ENCODE measurements around the gene S100A9. TPM values are rescaled to one million over a fixed set of nuclear protein-coding genes. Genes with fewer than 3 reads are reported as not detected.

Gene S100A9
- total and polyA plus RNA-seq, 2 of the 8 experiments (the other 6 are each of a cell fraction or from before 2014, with no cell fraction given), result not detected

- Histone ChIP-seq H4K20me1 (replicated peaks in 1 of 2; ENCODE audit: control insufficient read depth in 1 of 2, insufficient read depth in 2 of 2, low read length in 2 of 2) (no peaks in the 10 kb centered on the region), H3K4me2 (ENCODE audit: insufficient read depth in 1 of 2, low read depth in 2 of 2, low read length in 2 of 2) (no peak overlapping the region), H4K91ac (replicated peaks; ENCODE audit: insufficient read length, low read length) (no peak overlapping the region), H3K18ac (ENCODE audit: extremely low read depth, low read length) (no peak overlapping the region), H2BK5ac (ENCODE audit: low read depth, low read length) (no peak overlapping the region), H3K14ac (ENCODE audit: insufficient read length) (no peak overlapping the region), H2BK12ac (ENCODE audit: low read depth, low read length) (no peak overlapping the region), H2BK15ac (ENCODE audit: low read length) (no peak overlapping the region), H3K79me2 (ENCODE audit: control insufficient read depth in 1 of 2, insufficient read depth in 2 of 2, low read length in 2 of 2) (no peaks in the 10 kb centered on the region), H4K8ac (ENCODE audit: extremely low read depth, insufficient read depth, low read length) (no peak overlapping the region), H3K4ac (replicated peaks; ENCODE audit: insufficient read length, low read depth, low read length) (no peak overlapping the region), H3K27ac (ENCODE audit: low read depth, low read length) (no peak overlapping the region), H3K23me2 (ENCODE audit: low read depth, low read length) (no peaks in the 10 kb centered on the region), H2BK20ac (ENCODE audit: low read length) (no peak overlapping the region), H2AK5ac (ENCODE audit: low read depth, low read length) (no peak overlapping the region), H3K36me3 (ENCODE audit: control insufficient read depth in 2 of 4, insufficient read depth in 4 of 4, low read length in 3 of 4) (no peaks in the 10 kb centered on the region), H3K79me1 (ENCODE audit: low read depth, low read length) (no peaks in the 10 kb centered on the region), H3K4me1 (replicated peaks in 1 of 4; ENCODE audit: control insufficient read depth in 3 of 4, insufficient read depth in 4 of 4, low read length in 3 of 4) (no peaks in the 10 kb centered on the region; a peak in 1 of 7 replicates), H3K23ac (ENCODE audit: insufficient read length) (no peak overlapping the region), H3K27me3 (replicated peaks in 1 of 4; ENCODE audit: control insufficient read depth in 3 of 4, extremely low read depth in 1 of 4, insufficient read depth in 3 of 4, low read length in 3 of 4) (peaks cover 0 to 2% (median 0%) of the 10 kb centered on the region in 4 experiments; a peak in 1 of 7 replicates), H2AFZ (ENCODE audit: low read length) (no peak overlapping the region), H3K9ac (replicated peaks in 1 of 4; ENCODE audit: extremely low read depth in 1 of 4, low read depth in 3 of 4, low read length in 3 of 4) (no peak overlapping the region), H4K5ac (ENCODE audit: insufficient read length, low read depth, low read length) (no peak overlapping the region), H2BK120ac (replicated peaks; ENCODE audit: low read depth, low read length) (no peak overlapping the region), H3K4me3 (ENCODE audit: extremely low read depth in 1 of 4, insufficient read depth in 2 of 4, low read depth in 3 of 4, low read length in 4 of 4) (no peak overlapping the region), H3K9me3 (ENCODE audit: insufficient read depth in 2 of 2, low read depth in 1 of 2, low read length in 1 of 2) (peaks cover 4% of the 10 kb centered on the region in 2 experiments; a peak in 2 of 4 replicates), H3K56ac (replicated peaks; ENCODE audit: insufficient read length, low read depth, low read length) (no peak overlapping the region)
- ChIA-PET CTCF (ENCODE audit: partially characterized antibody) (interaction anchor here (1.2 to 1.3 kb wide), 2 partner anchors 12 to 29 kb away, joined by 3 to 4 read pairs; partner anchors contain the start of gene PGLYRP3), POLR2A (ENCODE audit: partially characterized antibody) (no interaction called here)
- no peak for FAIRE-seq
- DNase-seq (ENCODE audit: low read depth in 1 of 2, low spot score in 2 of 2), result no peak
- WGBS, 2 experiments (ENCODE audit: extremely low coverage in 1 of 2, insufficient coverage in 1 of 2, insufficient read length in 1 of 2, insufficient replicate concordance in 2 of 2, low coverage in 1 of 2, low lambda C conversion rate in 2 of 2, missing lambda C conversion rate in 1 of 2), result 84% methylated on average over 4 of the region's 4 CpGs; no CpG with 5 or more reads in 1 of the 2 experiments
- TF ChIP-seq CBX5 (IDR thresholded peaks at IDR 0.05; ENCODE audit: low read depth, low read length), result no peak
- no peak for TF ChIP-seq TAF7 (optimal IDR thresholded peaks at IDR 0.05; ENCODE audit: borderline replicate concordance, low read depth, low read length)
- no peak for TF ChIP-seq RFX5 (IDR thresholded peaks at IDR 0.05; ENCODE audit: borderline replicate concordance, low read depth, low read length)
- TF ChIP-seq SIX5 (IDR thresholded peaks at IDR 0.05; ENCODE audit: low read depth, low read length), result no peak
- no peak for TF ChIP-seq YY1 (IDR thresholded peaks at IDR 0.05; ENCODE audit: low read depth, low read length)
- TF ChIP-seq MAFK (IDR thresholded peaks at IDR 0.05; ENCODE audit: low read depth, low read length), result no peak
Observed at GRCh38 chr1:153341431-153341934, 16.2 kb upstream of the S100A9 start.
